ENCODE results near the gene ADGRG4.

ADGRG4 gene

GRCh38 chrX:136304493-136304892 lies 3.7 kb downstream of the ADGRG4 start:
- DNase-seq (ENCODE audit: low read depth in 2 of 2) = no peak

DNA sequence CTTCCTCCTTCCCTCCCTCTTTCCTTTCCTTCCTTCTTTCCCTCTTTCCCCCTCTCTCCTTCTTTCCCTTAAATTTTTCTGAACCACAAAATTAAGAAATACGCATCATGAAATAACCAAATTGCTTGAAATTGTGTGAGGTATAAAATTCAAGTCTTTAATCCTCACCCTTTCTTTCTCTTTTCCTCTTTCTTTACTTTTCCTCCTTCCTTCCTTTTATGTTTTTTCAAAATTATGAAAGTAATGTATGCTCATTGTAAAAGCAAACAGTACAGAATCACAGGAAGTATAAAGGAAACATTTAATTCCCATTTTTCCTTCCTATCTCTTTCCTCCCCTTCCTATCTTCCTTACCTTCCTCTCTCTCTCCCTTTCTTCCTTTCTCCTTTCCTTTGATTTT lies 5.4 kb downstream of the ADGRG4 start:
- DNase-seq (ENCODE audit: low read depth in 2 of 2) = no peak

- no peak for DNase-seq (ENCODE audit: low read depth in 2 of 2)
These were observed 6.7 kb downstream of the ADGRG4 start for GRCh38 chrX:136307471-136307870.

DNA sequence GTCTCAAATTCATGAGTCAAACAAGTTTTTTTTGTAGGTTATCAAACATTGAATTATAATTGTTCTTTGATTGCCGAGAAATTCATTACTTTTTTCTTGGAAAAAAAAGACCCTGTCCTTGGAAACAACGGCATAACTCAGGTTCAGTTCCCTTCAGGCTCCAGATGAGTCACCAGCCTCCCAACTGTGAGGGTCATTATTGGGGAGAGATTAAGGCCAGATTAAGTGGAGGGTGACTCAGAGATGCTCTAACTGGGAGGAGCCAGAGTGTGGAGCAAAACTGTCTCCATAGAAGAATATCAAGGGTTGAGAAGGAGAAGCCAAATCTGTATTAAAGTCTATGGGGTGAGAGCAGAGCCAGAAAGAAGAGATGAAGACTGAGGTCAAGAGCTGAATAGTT lies 9.6 kb downstream of the ADGRG4 start:
- DNase-seq (ENCODE audit: low read depth in 2 of 2) = no peak

DNA sequence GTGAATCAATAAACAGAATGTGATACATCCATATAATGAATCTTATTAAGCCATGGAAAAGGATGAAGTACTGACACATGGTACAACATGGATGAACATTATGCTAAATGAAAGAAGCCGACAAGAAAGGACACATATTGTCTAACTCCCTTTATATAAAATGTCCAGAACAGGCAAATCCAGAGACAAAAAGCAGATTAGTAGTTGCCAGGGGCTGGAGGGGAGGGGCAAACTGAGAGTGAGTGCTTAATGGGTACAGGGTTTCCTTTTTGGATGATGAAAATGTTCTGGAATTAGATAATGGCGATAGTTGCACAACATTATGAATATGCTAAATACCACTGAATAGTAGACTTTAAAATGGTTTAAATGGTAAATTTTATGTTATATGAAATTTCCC lies 17.4 kb downstream of the ADGRG4 start:
- no peak for DNase-seq (ENCODE audit: low read depth in 2 of 2)

DNA sequence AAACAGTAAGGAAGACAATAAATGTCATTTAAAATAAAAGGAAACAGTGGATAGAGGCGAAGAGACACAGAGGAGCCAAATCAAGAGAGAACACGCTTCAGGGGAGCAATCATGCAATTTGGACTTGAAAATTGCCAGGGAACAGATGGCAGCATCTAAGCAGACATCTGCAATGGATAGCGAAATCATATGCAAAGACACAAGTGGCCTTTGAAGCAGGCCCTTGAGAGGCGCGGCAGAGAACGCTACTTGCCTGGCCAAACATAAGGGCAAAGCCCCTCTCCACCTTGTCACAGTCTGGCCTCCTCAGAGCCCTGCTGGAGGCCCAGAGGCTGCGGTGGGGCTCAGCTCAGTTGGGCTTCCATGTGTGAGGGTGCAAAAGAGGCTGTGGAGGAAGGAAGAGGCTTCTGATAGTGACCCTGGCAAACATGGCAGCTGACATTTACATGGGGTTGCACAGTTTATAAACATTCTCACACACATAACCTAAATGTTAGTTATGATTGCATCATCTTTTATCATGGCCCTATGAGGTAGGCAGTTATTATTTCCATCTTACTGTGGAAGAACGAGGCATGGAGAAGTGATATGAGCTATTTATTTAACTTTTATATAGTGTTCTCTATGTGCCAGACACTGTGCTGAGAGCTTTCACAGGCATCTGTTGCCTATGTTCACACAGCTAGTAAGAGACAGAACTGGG lies 18.3 kb downstream of the ADGRG4 start:
- DNase-seq (ENCODE audit: low read depth in 2 of 2) = no peak

GRCh38 chrX:136319600-136319999 lies 18.8 kb downstream of the ADGRG4 start:
- no peak for DNase-seq (ENCODE audit: low read depth in 2 of 2)

DNA sequence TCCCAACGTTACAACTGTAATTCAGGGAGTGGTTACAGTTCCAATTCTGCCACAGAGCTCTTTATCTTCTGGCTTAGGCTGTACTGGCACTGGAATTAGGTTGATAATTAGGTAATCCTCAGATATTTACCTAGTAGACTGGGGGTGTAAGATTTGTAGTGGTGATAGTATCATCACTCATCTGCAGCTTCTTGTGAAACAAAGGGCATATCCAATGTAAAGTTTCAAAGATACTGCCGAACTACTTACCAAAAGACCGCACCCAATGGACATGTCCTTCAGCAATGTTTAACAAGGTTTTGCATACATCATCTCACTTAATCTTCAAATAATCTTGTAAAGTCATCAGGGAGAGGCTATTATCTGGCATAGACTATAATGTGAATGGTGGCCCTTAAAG lies 20.8 kb downstream of the ADGRG4 start:
- DNase-seq (ENCODE audit: low read depth in 2 of 2) = no peak

DNA sequence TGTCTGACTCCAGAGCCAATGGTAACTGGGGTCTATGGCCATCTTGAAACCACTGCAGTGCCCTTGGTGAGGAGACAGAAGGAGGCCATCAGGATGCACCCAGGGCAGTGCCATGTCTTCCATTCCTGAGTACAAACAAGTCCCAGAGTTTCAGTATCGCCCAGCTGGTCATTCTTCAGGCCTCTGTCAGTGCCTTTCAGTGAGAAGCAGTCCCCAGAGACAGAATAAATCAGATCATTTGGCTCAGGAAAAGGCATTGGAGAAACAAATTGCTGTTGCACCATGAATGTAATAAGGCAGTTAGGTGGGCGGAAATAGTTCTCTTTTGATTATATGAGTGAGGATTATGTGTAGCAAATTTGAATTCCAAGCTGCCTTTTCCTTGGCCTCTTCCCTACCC lies 21.3 kb downstream of the ADGRG4 start:
- DNase-seq (ENCODE audit: low read depth in 2 of 2) = no peak

DNA sequence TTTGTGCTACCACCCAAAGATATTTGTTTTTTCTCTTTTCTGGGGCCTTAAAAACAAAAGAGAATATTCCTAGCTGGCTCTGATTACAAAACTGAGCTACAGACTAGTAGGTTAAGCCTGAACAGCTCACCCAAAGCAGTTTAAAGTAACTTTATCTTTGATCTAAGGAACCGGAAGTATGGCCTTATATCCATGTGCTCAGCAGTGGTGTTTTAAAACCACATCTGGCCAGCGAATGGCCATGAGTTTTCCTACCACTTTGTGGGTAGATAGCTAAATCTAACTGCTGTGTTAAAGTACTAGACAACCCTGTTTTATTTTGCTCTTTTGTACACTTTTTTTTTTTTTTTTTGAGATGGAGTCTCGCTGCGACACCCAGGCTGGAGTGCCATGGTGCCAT lies 24.6 kb downstream of the ADGRG4 start:
- no peak for DNase-seq (ENCODE audit: low read depth in 2 of 2)

DNA sequence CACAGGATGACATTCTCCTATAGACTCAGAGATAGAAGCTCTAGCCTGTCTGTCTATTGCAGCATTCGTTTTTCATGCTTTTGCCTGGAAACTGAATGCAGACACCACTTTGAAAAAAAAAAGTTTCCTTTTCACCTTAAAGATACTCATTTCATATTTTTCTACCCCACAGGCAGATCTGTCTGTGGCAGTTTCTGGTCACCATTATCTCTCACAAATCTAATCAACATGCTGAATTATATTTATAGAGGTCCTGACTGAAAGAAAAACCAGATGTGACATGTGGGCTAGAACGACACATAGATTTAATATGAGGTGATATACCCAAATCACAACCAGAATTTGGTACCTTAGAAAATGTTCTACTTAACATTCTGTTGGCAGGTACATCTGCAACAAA lies 28.2 kb downstream of the ADGRG4 start:
- DNase-seq (ENCODE audit: low read depth in 2 of 2) = no peak

DNA sequence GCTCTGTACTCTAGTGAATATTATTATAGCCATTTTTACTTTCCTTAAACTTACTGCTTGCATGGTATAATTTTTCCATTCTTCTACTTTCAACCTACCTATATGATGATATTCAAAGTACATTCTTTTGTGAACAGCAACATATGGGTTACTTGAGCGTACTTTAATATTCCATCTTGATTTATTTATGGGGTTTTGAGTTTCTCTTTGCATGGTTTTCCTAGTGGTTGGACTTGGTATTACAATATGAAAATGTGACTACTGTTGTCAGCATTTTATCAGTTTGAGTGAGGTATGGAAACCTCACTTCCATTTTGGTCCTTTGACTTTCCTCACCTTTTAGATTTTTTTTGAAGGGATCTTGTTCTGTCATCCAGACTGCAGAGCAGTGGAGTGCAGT lies 35.9 kb downstream of the ADGRG4 start:
- DNase-seq (ENCODE audit: low read depth in 2 of 2) = no peak

DNA sequence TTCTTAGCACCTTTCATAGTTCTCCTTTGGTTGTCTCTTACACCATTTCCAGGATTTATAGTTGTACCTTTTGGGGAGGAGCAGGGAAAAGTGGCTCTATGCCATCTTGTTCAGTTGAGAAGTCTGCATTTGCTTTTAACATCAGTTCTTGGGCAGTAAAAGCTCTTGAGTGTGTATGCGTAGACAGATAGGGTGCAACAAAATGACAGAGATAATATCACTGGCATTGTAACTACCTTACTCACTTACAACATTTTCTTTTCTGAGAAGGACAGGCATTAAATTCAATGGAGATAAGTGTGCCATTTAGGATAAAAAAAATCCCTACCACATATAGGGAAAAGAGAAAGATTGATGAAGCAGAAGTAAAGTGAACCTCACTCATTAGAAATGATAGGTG lies 38.9 kb downstream of the ADGRG4 start:
- no peak for DNase-seq (ENCODE audit: low read depth in 2 of 2)

- DNase-seq (ENCODE audit: low read depth in 2 of 2) = no peak
These were observed 43.6 kb downstream of the ADGRG4 start for GRCh38 chrX:136344320-136344719.

DNA sequence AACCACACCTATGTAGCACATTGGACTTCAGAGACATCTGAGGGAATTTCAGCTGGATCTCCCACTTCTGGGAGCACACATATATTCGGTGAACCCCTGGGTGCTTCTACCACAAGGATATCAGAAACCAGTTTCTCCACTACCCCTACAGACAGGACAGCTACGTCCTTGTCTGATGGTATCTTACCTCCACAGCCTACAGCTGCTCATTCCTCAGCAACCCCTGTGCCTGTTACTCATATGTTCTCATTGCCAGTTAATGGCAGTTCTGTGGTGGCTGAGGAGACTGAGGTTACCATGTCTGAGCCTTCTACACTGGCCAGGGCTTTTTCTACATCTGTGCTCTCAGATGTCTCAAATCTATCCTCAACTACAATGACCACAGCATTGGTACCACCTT lies 45.7 kb downstream of the ADGRG4 start:
- DNase-seq (ENCODE audit: low read depth in 2 of 2) = no peak

GRCh38 chrX:136347706-136348105 lies 46.9 kb downstream of the ADGRG4 start:
- no peak for DNase-seq (ENCODE audit: low read depth in 2 of 2)

DNA sequence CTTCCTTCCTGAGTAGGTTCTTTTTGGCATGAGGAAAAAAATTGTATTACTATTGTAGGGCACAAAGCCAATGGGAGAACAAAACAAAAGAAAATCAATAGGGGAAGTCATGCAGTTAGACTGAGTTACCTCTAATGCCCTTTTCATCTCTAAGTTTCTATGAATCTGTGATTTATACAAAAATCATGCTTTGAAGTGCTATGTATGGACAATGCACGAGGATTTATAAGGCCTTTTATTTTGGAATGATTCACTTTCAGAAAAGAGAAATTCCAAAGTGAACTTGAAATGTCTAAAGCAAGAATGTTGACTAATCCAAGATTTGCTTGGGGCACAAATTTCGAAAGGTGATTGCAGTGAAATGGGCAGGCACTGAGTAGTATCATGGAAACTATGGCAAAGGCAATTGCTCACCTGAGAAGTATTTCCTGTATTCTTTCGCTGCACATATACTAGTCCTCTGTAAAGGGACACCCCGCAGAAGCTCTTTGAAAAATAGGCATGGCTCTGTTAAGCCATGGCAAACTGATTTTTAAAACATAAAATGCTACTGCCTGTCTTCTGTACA lies 52.8 kb downstream of the ADGRG4 start:
- no peak for DNase-seq (ENCODE audit: low read depth in 2 of 2)

GRCh38 chrX:136354201-136354600 lies 53.4 kb downstream of the ADGRG4 start:
- DNase-seq (ENCODE audit: low read depth in 2 of 2) = no peak

GRCh38 chrX:136369377-136369776 lies 68.6 kb downstream of the ADGRG4 start:
- no peak for DNase-seq (ENCODE audit: low read depth in 2 of 2)

DNA sequence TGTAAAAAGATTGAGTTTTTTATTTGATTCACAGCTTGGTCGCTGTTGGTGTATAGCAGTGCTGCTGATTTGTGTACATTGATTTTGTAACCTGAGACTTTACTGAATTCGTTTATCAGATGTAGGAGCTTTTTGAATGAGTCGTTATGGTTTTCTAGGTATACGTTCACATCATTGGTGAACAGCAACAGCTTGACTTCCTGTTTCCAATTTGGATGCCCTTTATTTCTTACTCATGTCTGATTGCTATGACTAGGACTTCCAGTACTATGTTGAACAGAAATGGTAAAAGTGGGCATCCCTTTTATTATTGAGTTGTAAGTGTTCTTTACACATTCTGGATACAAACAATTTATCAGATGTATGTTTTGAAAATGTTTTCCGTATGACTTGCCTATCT lies 76.0 kb downstream of the ADGRG4 start:
- DNase-seq (ENCODE audit: low read depth in 2 of 2) = no peak

DNA sequence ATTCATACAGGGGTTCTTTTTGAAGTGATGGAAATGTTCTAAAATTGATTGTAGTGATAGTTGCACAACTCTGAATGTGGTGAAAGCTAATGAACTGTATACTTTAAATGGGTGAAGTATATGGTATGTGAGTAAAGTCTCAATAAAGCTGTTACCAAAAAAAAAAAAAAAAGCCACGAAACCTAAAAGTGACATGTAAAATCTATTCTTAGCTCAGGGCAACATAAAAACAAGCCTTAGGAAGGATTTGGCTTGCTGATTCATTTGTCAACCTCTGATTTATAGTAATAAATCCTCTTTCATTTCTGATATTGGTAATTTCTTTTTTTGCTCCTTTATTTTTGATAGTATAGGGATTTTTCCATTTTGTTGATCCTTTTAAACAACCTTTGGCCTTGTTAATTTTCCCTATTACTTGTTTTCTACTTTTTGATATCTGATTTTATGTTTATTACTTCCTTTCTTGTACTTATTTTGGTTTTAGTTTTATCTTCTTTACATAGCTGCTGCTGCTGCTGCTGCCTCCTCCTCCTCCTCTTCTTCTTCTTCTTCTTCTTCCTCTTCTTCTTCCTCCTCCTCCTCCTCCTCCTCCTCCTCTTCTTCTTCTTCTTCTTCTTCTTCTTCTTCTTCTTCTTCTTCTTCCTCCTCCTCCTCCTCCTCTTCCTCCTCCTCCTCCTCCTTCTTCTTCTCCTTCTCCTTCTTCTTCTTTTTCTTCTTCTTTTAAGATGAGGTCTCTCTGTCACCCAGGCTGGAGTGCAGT lies 79.4 kb downstream of the ADGRG4 start:
- DNase-seq (ENCODE audit: low read depth in 2 of 2) = no peak

GRCh38 chrX:136386173-136386572 lies 85.4 kb downstream of the ADGRG4 start:
- DNase-seq (ENCODE audit: low read depth in 2 of 2) = no peak

DNA sequence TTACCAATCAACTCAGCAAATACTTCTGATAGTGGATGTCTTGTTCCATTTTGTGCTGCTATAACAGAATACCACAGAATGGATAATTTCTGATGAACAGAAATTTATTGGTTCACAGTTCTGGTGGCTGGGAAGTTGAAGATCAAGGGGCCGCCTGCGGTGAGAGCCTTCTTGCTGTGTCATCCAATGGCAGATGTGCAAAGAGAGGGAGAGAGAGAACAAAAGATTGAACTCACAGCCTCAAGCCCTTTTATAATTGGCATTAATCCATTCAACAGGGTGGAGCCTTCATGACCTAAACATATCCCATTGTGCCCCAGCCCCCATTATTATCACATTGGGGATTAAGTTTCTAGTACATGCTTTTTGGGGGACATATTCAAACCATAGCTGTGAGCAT lies 86.1 kb downstream of the ADGRG4 start:
- DNase-seq (ENCODE audit: low read depth in 2 of 2) = no peak

Measured in stimulated activated CD8-positive, alpha-beta memory T cell treated with anti-CD3 and anti-CD28 coated beads, Interleukin-15, amount 100 ng/mL, for 4 hours (primary cell).